Trophoblast cell (in vitro differentiated cells and primary cell): ENCODE measurements around the gene UQCC2.
A peak's percentile ranks its signal among the peaks of the same experiment; 100 is the strongest.

Source experiments
- DNase-seq, 2 donors: peaks; one replicate each; pipeline ENCODE4 v3.0.0-alpha.2; 2016
- H2AFZ ChIP-seq: 2 replicates; pipeline ENCODE4 v1.6.1; 2013; ENCODE audit warnings: low read length, moderate library complexity, mild to moderate bottlenecking; ENCODE audit not compliant: insufficient read depth, poor library complexity
- H2AK5ac ChIP-seq: 2 replicates; pipeline ENCODE4 v1.6.1; 2013; ENCODE audit warnings: mild to moderate bottlenecking, low read length
- H2BK120ac ChIP-seq: 2 replicates; pipeline ENCODE4 v1.6.1; 2013; ENCODE audit warnings: low read length, mild to moderate bottlenecking, moderate library complexity; ENCODE audit not compliant: insufficient read depth, poor library complexity
- H2BK12ac ChIP-seq: 2 replicates; pipeline ENCODE4 v1.6.1; 2013; ENCODE audit warnings: mild to moderate bottlenecking, low read length, moderate library complexity
- H2BK5ac ChIP-seq: 2 replicates; pipeline ENCODE4 v1.6.1; 2013; ENCODE audit warnings: low read length, low read depth, moderate library complexity, mild to moderate bottlenecking; ENCODE audit not compliant: poor library complexity
- H3K14ac ChIP-seq: 2 replicates; pipeline ENCODE4 v1.6.1; 2013; ENCODE audit warnings: mild to moderate bottlenecking, low read length
- H3K18ac ChIP-seq: 2 replicates; pipeline ENCODE4 v1.6.1; 2013; ENCODE audit warnings: mild to moderate bottlenecking, low read length
- H3K23ac ChIP-seq: 2 replicates; pipeline ENCODE4 v1.6.1; 2013; ENCODE audit warnings: low read length
- H3K27ac ChIP-seq: 2 replicates; pipeline ENCODE4 v1.5.1; 2013; ENCODE audit warnings: low read depth, mild to moderate bottlenecking, inconsistent platforms, low read length, moderate library complexity
- H3K27me3 ChIP-seq: 2 replicates; pipeline ENCODE4 v1.6.1; 2013; ENCODE audit warnings: inconsistent platforms, mild to moderate bottlenecking, low read length, moderate library complexity; ENCODE audit not compliant: insufficient read depth
- H3K36me3 ChIP-seq, 2 experiments: 1 replicate in 1 of 2; 2 replicates in 1 of 2; pipeline ENCODE4 v1.6.1; 2013; ENCODE audit warnings: low read length in 2 of 2, mild to moderate bottlenecking in 2 of 2, moderate library complexity in 1 of 2; ENCODE audit not compliant: insufficient read depth in 2 of 2, control insufficient read depth in 1 of 2
- H3K4ac ChIP-seq: 2 replicates; pipeline ENCODE4 v1.6.1; 2013; ENCODE audit warnings: low read depth, mild to moderate bottlenecking, low read length, moderate library complexity
- H3K4me1 ChIP-seq, 2 experiments: 1 replicate in 1 of 2; 2 replicates in 1 of 2; pipeline ENCODE4 v1.6.1; 2013; ENCODE audit warnings: low read length in 2 of 2, mild to moderate bottlenecking in 2 of 2, moderate library complexity in 1 of 2; ENCODE audit not compliant: insufficient read depth in 2 of 2, control insufficient read depth in 1 of 2
- H3K4me2 ChIP-seq: 2 replicates; pipeline ENCODE4 v1.6.1; 2013; ENCODE audit warnings: inconsistent platforms, mild to moderate bottlenecking, low read length, moderate library complexity
- H3K4me3 ChIP-seq: 2 replicates; pipeline ENCODE4 v1.5.1; 2013; ENCODE audit warnings: mild to moderate bottlenecking, low read depth, low read length, inconsistent platforms
- H3K79me1 ChIP-seq: one replicate; pipeline ENCODE4 v1.6.1; 2013; ENCODE audit warnings: low read length
- H3K79me2 ChIP-seq: 2 replicates; pipeline ENCODE4 v1.6.1; 2013; ENCODE audit warnings: low read length, mild to moderate bottlenecking; ENCODE audit not compliant: control insufficient read depth, insufficient read depth, poor library complexity
- H3K9ac ChIP-seq: 2 replicates; pipeline ENCODE4 v1.6.1; 2013; ENCODE audit warnings: mild to moderate bottlenecking, low read length
- H3K9me3 ChIP-seq: 2 replicates; pipeline ENCODE4 v1.6.1; 2013; ENCODE audit warnings: low read depth, mild to moderate bottlenecking, control low read depth, inconsistent platforms, low read length; ENCODE audit not compliant: insufficient read depth
- H4K12ac ChIP-seq: 2 replicates; pipeline ENCODE4 v1.6.1; 2013; ENCODE audit warnings: low read depth, mild to moderate bottlenecking, low read length, moderate library complexity
- H4K8ac ChIP-seq: 2 replicates; pipeline ENCODE4 v1.6.1; 2013; ENCODE audit warnings: low read depth, mild to moderate bottlenecking, low read length, moderate library complexity
- H4K91ac ChIP-seq: one replicate; pipeline ENCODE4 v1.6.1; 2013; ENCODE audit warnings: low read depth, mild to moderate bottlenecking, low read length, moderate library complexity
- WGBS: extraction: QIAGEN DNeasy Blood & Tissue Kit; methylation state at CpG from one replicate; pipeline ENCODE4 v1.1.7; 2013; ENCODE audit warnings: missing lambda C conversion rate; ENCODE audit not compliant: insufficient read length, insufficient coverage; ENCODE audit errors: extremely low coverage; 5-methylcytosine and 5-hydroxymethylcytosine counted together

Gene UQCC2

GRCh38 chr6:33670086-33670660, 41.3 kb downstream of the UQCC2 start:
- Histone ChIP-seq H3K79me1 (no peaks in the 10 kb centered on the region), H2BK5ac (no peak overlapping the region), H3K14ac (no peak overlapping the region), H4K8ac (no peak overlapping the region), H3K4ac (no peak overlapping the region), H3K79me2 (no peaks in the 10 kb centered on the region), H2AK5ac (no peak overlapping the region), H3K23ac (no peak overlapping the region), H3K4me3 (no peak overlapping the region), H3K4me2 (no peak overlapping the region), H4K12ac (no peak overlapping the region), H3K9ac (no peak overlapping the region), H3K4me1 (no peaks in the 10 kb centered on the region), H3K36me3 (peaks cover 2 to 3% of the 10 kb centered on the region in 2 experiments), H4K91ac (no peak overlapping the region), H2AFZ (no peak overlapping the region), H3K9me3 (peaks cover 2% of the 10 kb centered on the region), H3K18ac (no peak overlapping the region), H2BK120ac (no peak overlapping the region), H3K27me3 (no peaks in the 10 kb centered on the region), H2BK12ac (no peak overlapping the region), H3K27ac (no peak overlapping the region)
- no peak for DNase-seq
- no CpG with 5 or more reads among the region's 21 CpGs for WGBS

GRCh38 chr6:33668914-33669313, 42.6 kb downstream of the UQCC2 start:
- no CpG with 5 or more reads among the region's 17 CpGs for whole genome bisulfite sequencing
- H3K23ac ChIP-seq, result no peak overlapping the region
- H2AFZ ChIP-seq, result no peak overlapping the region
- H2BK5ac ChIP-seq, result no peak overlapping the region
- no peak overlapping the region for H3K14ac ChIP-seq
- H2BK12ac ChIP-seq, result no peak overlapping the region
- no peaks in the 10 kb centered on the region for H3K79me2 ChIP-seq
- peaks cover 3 to 5% of the 10 kb centered on the region in 2 experiments for H3K36me3 ChIP-seq
- H4K12ac ChIP-seq, result no peak overlapping the region
- no peak overlapping the region for H3K4ac ChIP-seq
- H3K4me2 ChIP-seq, result no peak overlapping the region
- no peak overlapping the region for H2AK5ac ChIP-seq
- H4K91ac ChIP-seq, result no peak overlapping the region
- H3K79me1 ChIP-seq, result no peaks in the 10 kb centered on the region
- no peaks in the 10 kb centered on the region for H3K4me1 ChIP-seq
- H3K9me3 ChIP-seq, result peaks cover 2% of the 10 kb centered on the region
- no peak overlapping the region for H3K18ac ChIP-seq
- no peak overlapping the region for H3K9ac ChIP-seq
- H4K8ac ChIP-seq, result no peak overlapping the region
- H3K4me3 ChIP-seq, result no peak overlapping the region
- no peak overlapping the region for H2BK120ac ChIP-seq
- H3K27ac ChIP-seq, result no peak overlapping the region
- H3K27me3 ChIP-seq, result no peaks in the 10 kb centered on the region
- peak; percentile 42 to 50 for DNase-seq

- no peak overlapping the region for H2BK5ac ChIP-seq
- H3K14ac ChIP-seq, result no peak overlapping the region
- H4K91ac ChIP-seq, result no peak overlapping the region
- H3K4me1 ChIP-seq, result no peaks in the 10 kb centered on the region
- DNase-seq, result no peak
- H2BK120ac ChIP-seq, result no peak overlapping the region
- no peak overlapping the region for H4K8ac ChIP-seq
- no peak overlapping the region for H3K23ac ChIP-seq
- WGBS, result no CpG with 5 or more reads among the region's 8 CpGs
- peaks cover 3% of the 10 kb centered on the region for H3K9me3 ChIP-seq
- no peak overlapping the region for H3K4me3 ChIP-seq
- H3K36me3 ChIP-seq, result peaks cover 3 to 5% of the 10 kb centered on the region in 2 experiments
- no peaks in the 10 kb centered on the region for H3K27me3 ChIP-seq
- H3K18ac ChIP-seq, result no peak overlapping the region
- no peak overlapping the region for H2AK5ac ChIP-seq
- no peak overlapping the region for H4K12ac ChIP-seq
- no peak overlapping the region for H2AFZ ChIP-seq
- H3K27ac ChIP-seq, result no peak overlapping the region
- H2BK12ac ChIP-seq, result no peak overlapping the region
- H3K4ac ChIP-seq, result no peak overlapping the region
- no peak overlapping the region for H3K4me2 ChIP-seq
- H3K79me1 ChIP-seq, result no peaks in the 10 kb centered on the region
- no peaks in the 10 kb centered on the region for H3K79me2 ChIP-seq
- H3K9ac ChIP-seq, result no peak overlapping the region
These were observed 43.2 kb downstream of the UQCC2 start for GRCh38 chr6:33668328-33668727.

GRCh38 chr6:33667776-33668175, 43.7 kb downstream of the UQCC2 start:
- H3K9ac ChIP-seq, result no peak overlapping the region
- H3K9me3 ChIP-seq, result peaks cover 3% of the 10 kb centered on the region
- no peak overlapping the region for H2BK12ac ChIP-seq
- H3K4ac ChIP-seq, result no peak overlapping the region
- H3K79me2 ChIP-seq, result no peaks in the 10 kb centered on the region
- H3K23ac ChIP-seq, result no peak overlapping the region
- H3K4me3 ChIP-seq, result no peak overlapping the region
- H3K14ac ChIP-seq, result no peak overlapping the region
- no peak overlapping the region for H4K91ac ChIP-seq
- WGBS, result no CpG with 5 or more reads among the region's 11 CpGs
- H3K4me1 ChIP-seq, result no peaks in the 10 kb centered on the region
- H3K27me3 ChIP-seq, result no peaks in the 10 kb centered on the region
- DNase-seq, result no peak
- H2AFZ ChIP-seq, result no peak overlapping the region
- H3K79me1 ChIP-seq, result no peaks in the 10 kb centered on the region
- no peak overlapping the region for H3K4me2 ChIP-seq
- H2BK120ac ChIP-seq, result no peak overlapping the region
- no peak overlapping the region for H4K8ac ChIP-seq
- H4K12ac ChIP-seq, result no peak overlapping the region
- no peak overlapping the region for H3K27ac ChIP-seq
- H3K36me3 ChIP-seq, result peaks cover 3 to 6% of the 10 kb centered on the region in 2 experiments
- no peak overlapping the region for H3K18ac ChIP-seq
- no peak overlapping the region for H2BK5ac ChIP-seq
- no peak overlapping the region for H2AK5ac ChIP-seq
